ENCODE results near the gene GDI1. TPM values are rescaled to one million over a fixed set of nuclear protein-coding genes. Genes with fewer than 3 reads are reported as not detected.

Gene GDI1
- total and polyA plus RNA-seq, 2 of the 8 experiments (the other 6 are each of a cell fraction or from before 2014, with no cell fraction given): 83.1 to 136 TPM

GRCh38 chrX:154470914-154471568 lies 34.1 kb downstream of the GDI1 start:
- no peaks in the 10 kb centered on the region for H3K9me3 ChIP-seq (ENCODE audit: insufficient read depth in 2 of 2, low read depth in 1 of 2, low read length in 1 of 2)
- H2BK5ac ChIP-seq (ENCODE audit: low read depth, low read length): no peak overlapping the region
- no peak overlapping the region for H3K18ac ChIP-seq (ENCODE audit: extremely low read depth, low read length)
- H3K9ac ChIP-seq (replicated peaks in 1 of 4; ENCODE audit: extremely low read depth in 1 of 4, low read depth in 3 of 4, low read length in 3 of 4): no peak overlapping the region
- no peak overlapping the region for H2BK20ac ChIP-seq (ENCODE audit: low read length)
- no peaks in the 10 kb centered on the region for H3K79me2 ChIP-seq (ENCODE audit: control insufficient read depth in 1 of 2, insufficient read depth in 2 of 2, low read length in 2 of 2)
- peaks cover 0 to 27% (median 5%) of the 10 kb centered on the region in 4 experiments; a peak in 5 of 8 replicates for H3K36me3 ChIP-seq (ENCODE audit: control insufficient read depth in 2 of 4, insufficient read depth in 4 of 4, low read length in 3 of 4)
- H3K23me2 ChIP-seq (ENCODE audit: low read depth, low read length): no peaks in the 10 kb centered on the region
- H3K4ac ChIP-seq (replicated peaks; ENCODE audit: insufficient read length, low read depth, low read length): no peak overlapping the region
- H3K27me3 ChIP-seq (replicated peaks in 1 of 4; ENCODE audit: control insufficient read depth in 3 of 4, extremely low read depth in 1 of 4, insufficient read depth in 3 of 4, low read length in 3 of 4): no peaks in the 10 kb centered on the region
- no peak overlapping the region for H3K27ac ChIP-seq (ENCODE audit: low read depth, low read length)
- no peaks in the 10 kb centered on the region for H3K4me1 ChIP-seq (replicated peaks in 1 of 4; ENCODE audit: control insufficient read depth in 3 of 4, insufficient read depth in 4 of 4, low read length in 3 of 4)
- DNase-seq (ENCODE audit: low read depth in 1 of 2, low spot score in 2 of 2): no peak
- H2AK5ac ChIP-seq (ENCODE audit: low read depth, low read length): no peak overlapping the region
- no peak overlapping the region for H2BK120ac ChIP-seq (replicated peaks; ENCODE audit: low read depth, low read length)
- H4K8ac ChIP-seq (ENCODE audit: extremely low read depth, insufficient read depth, low read length): no peak overlapping the region
- H3K23ac ChIP-seq (ENCODE audit: insufficient read length): no peak overlapping the region
- H3K4me2 ChIP-seq (ENCODE audit: insufficient read depth in 1 of 2, low read depth in 2 of 2, low read length in 2 of 2): no peak overlapping the region
- H2AFZ ChIP-seq (ENCODE audit: low read length): no peak overlapping the region
- no peaks in the 10 kb centered on the region for H3K79me1 ChIP-seq (ENCODE audit: low read depth, low read length)
- CTCF ChIA-PET (ENCODE audit: partially characterized antibody): interaction anchor here (3.1 kb wide), 1 partner anchor 12 kb away, joined by 11 read pairs; the partner anchor contains the start of gene PLXNA3
- H4K91ac ChIP-seq (replicated peaks; ENCODE audit: insufficient read length, low read length): no peak overlapping the region
- no peaks in the 10 kb centered on the region for H4K20me1 ChIP-seq (replicated peaks in 1 of 2; ENCODE audit: control insufficient read depth in 1 of 2, insufficient read depth in 2 of 2, low read length in 2 of 2)
- FAIRE-seq: no peak
- no peak overlapping the region for H2BK12ac ChIP-seq (ENCODE audit: low read depth, low read length)
- POLR2A ChIA-PET (ENCODE audit: partially characterized antibody): interaction anchor here (1.2 kb wide), 1 partner anchor 16 kb away, joined by 3 read pairs; no protein-coding TSS in a partner anchor
- no peak overlapping the region for H3K14ac ChIP-seq (ENCODE audit: insufficient read length)
- TF ChIP-seq TAF1 (IDR thresholded peaks at IDR 0.05; ENCODE audit: low read depth, low read length): no peak
- no peak for TF ChIP-seq SIN3A (conservative IDR thresholded peaks at IDR 0.05 in 1 of 2, IDR thresholded peaks at IDR 0.05 in 1 of 2; ENCODE audit: low read depth in 1 of 2, low read length in 2 of 2)
- no peak for TF ChIP-seq SIX5 (IDR thresholded peaks at IDR 0.05; ENCODE audit: low read depth, low read length)
- TF ChIP-seq CBX5 (IDR thresholded peaks at IDR 0.05; ENCODE audit: low read depth, low read length): no peak
- TF ChIP-seq SAP30 (IDR thresholded peaks at IDR 0.05; ENCODE audit: insufficient read depth, insufficient replicate concordance, low read length): no peak
- no peak for TF ChIP-seq HDAC6 (IDR thresholded peaks at IDR 0.05; ENCODE audit: low read depth, low read length)
- TF ChIP-seq CEBPB (IDR thresholded peaks at IDR 0.05; ENCODE audit: low read depth, low read length): no peak
- TF ChIP-seq TBP (IDR thresholded peaks at IDR 0.05; ENCODE audit: low read depth, low read length): no peak
- TF ChIP-seq KDM5A (IDR thresholded peaks at IDR 0.05; ENCODE audit: low read length): no peak
- no peak for TF ChIP-seq POU5F1 (IDR thresholded peaks at IDR 0.05; ENCODE audit: low read depth, low read length)
- no peak for TF ChIP-seq RFX5 (IDR thresholded peaks at IDR 0.05; ENCODE audit: borderline replicate concordance, low read depth, low read length)
- no peak for TF ChIP-seq SIRT6 (IDR thresholded peaks at IDR 0.05; ENCODE audit: low read length)
- H3K56ac ChIP-seq (replicated peaks; ENCODE audit: insufficient read length, low read depth, low read length): no peak overlapping the region
- no peak overlapping the region for H4K5ac ChIP-seq (ENCODE audit: insufficient read length, low read depth, low read length)
- WGBS, 2 experiments (ENCODE audit: extremely low coverage in 1 of 2, insufficient coverage in 1 of 2, insufficient read length in 1 of 2, insufficient replicate concordance in 2 of 2, low coverage in 1 of 2, low lambda C conversion rate in 2 of 2, missing lambda C conversion rate in 1 of 2): 95% methylated on average over 17 of the region's 23 CpGs; no CpG with 5 or more reads in 1 of the 2 experiments
- H2BK15ac ChIP-seq (ENCODE audit: low read length): no peak overlapping the region
- no peak overlapping the region for H3K4me3 ChIP-seq (ENCODE audit: extremely low read depth in 1 of 4, insufficient read depth in 2 of 4, low read depth in 3 of 4, low read length in 4 of 4)

Measured in H1 (cell line).